ENCODE measurements around the gene TMEM95.
"Not testable (repeated sequence)": the region's sequence is repeated elsewhere in the genome, so short reads cannot be mapped to it uniquely, and the experiment has no call there.

The TMEM95 gene

DNA sequence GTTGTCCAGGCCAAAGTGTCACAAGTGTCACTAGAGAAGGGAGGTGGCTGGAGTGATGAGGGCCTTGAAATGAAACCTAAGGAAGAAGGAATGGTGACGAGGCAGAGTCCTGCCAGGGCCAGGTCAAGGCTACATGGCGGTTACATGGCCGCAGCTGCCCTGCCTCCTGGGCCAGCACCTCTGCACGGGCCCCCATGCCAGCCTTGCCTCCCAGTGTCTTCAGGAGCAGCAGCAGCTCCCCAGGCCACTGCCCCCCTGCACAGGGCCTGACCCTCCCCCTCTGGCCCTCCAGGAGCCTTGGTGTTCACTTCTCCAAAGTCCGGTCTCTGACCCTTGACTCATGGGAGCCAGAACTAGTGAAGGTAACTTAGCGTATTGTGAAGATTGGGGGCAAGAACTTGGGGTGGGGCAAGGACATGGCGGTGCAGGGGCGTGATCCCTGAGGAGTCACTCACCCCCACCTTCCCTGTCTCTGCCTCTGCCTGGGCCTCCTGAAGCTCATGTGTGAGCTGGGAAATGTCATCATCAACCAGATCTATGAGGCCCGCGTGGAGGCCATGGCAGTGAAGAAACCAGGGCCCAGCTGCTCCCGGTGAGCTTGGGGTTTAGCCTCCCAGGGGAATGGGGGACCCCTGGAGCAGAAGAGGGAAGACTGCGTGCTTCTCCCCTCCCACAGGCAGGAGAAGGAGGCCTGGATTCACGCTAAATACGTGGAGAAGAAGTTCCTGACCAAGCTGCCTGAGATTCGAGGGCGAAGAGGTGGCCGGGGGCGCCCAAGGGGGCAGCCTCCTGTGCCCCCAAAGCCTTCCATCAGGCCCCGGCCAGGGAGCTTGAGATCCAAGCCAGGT lies 7.1 kb upstream of the TMEM95 start:
- no peak for DNase-seq

DNA sequence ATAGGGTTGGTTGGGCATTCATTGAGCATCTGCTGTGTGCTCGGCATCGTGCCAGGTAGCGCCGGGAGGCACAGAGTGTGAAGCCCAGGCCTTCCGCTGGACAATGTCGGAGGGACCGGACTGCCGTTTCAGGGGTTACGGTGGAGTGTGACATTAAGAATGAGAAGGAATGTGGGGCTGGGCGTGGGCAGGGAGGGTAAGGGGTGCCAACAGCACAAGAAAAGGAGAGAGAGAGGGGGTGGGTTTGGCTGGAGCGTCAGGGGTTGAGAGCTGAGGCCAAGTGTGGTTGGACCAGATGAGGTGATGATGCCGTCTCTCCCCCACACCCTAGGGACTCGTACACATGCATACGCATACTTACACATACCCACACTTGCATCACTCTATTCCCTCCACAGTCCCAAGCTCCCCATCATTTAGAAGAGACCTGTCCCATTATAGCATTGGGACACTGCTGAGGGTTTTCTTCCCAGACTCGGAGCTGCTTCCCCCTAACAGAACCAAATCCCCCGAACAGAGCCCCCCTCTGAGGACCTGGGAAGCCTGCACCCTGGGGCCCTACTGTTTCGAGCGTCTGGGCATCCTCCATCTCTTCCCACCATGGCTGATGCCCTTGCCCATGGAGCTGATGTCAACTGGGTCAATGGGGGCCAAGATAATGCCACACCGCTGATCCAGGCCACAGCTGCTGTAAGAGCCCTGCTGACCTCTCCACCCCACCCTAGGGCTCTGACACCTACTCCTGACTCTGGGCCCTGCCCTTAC lies 6.3 kb upstream of the TMEM95 start:
- no peak for DNase-seq

DNA sequence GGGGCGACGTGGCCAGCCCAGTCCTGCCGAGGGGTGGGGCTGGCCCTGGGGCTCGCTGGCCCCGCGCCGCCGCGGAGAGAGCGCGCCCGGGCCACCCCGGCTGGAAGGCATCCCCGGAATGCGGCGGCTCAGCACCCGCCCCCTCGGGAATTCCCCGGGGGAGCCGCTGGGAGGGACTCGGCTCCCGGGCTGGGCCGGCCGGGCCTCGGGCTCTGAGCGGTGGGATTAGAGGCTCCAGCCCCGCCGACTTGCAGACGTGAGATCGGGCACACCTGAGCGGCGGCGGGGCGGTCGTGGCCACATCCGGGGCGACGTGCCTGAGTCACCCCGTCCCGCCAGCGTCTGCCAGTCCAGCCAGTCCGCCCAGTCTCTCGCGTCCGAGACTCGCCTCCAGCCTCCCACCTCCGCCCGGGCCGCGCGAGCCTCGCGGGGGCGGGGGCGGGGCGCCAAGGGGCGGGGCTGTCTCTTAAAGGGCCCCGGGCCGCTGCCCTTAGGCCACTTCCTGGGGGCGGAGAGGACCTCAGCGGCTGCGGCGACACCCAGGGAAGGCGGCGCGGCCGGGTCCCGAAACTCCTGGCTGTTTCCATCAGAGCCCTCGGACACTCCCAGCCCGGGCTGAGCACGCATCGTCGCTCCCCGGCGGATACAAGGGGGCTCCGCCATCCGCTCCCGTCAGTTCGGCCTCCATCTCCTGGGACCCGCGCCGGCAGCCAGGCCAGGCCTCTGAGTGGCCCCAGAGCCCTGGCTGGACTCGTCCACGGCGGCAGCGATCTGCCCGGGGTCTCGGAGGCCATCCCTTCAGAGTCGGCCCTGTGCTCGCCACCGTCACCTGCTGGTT lies 3.1 kb upstream of the TMEM95 start, which contains the start of gene KCTD11:
Gene KCTD11, plus strand, starts transcription at position 498 of the 838 bp plus-strand sequence.
- peak; percentile 88 for DNase-seq

DNA sequence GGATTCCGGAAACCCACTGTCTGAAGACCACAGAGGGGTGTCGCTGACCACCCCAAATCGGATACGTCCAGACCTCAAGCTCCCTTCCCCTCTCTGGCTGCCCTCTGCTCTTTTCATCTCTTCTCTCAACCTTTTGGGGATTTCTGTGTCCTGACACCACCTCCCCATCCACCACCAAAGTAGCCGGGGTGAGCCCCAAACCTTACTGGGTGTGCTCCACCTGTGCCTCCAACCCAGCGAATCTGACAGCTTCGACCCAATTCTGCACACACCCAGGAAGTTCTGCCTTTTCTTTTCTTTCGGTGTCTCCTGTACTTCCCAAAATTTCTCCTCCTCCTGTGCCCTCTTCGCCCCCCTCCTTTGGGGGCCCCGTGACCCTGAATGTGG lies 2.5 kb upstream of the TMEM95 start:
- DNase-seq, result no peak

DNA sequence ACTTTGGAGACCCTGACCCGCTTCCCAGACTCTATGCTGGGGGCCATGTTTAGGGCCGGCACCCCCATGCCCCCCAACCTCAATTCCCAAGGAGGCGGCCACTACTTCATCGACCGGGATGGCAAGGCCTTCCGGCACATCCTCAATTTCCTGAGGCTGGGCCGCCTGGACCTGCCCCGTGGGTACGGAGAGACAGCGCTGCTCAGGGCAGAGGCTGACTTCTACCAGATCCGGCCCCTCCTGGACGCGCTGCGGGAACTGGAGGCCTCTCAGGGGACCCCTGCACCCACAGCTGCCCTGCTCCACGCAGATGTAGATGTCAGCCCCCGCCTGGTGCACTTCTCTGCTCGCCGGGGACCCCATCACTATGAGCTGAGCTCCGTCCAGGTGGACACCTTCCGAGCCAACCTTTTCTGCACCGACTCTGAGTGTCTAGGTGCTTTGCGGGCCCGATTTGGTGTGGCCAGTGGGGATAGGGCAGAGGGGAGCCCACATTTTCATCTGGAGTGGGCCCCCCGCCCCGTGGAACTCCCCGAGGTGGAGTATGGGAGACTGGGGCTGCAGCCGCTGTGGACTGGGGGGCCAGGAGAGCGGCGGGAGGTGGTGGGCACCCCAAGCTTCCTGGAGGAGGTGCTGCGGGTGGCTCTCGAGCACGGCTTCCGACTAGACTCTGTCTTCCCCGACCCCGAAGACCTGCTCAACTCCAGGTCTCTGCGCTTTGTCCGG lies 1.9 kb upstream of the TMEM95 start:
- no peak for DNase-seq

DNA sequence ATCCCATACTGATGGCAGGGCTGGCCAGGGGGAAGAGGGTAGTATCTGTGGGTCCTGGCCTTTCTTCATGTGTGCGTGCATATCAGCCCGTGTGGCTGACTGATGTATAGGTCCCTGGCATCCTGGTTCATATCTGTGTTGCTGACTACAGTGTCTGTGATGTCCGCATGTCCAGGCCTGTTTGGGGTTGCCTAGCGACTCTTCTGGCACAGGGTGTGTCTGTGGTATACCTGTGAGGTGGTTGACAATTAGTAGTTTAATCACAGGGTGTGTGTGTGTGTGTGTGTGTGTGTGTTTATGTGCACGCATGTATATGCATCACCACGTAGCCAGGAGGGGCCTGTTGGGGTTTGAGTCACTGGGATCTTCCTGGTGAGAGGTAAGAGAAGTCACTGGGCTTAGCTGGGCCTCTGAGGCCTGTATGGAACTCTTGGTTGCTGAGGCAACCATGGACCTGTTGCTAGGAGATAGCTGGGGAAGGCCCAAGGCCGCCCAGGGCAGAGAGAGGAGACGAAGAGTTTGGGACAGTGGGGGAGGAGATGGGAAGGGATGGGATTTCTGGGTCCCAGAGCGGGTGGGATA lies 603 bp upstream of the TMEM95 start:
- no peak for DNase-seq

DNA sequence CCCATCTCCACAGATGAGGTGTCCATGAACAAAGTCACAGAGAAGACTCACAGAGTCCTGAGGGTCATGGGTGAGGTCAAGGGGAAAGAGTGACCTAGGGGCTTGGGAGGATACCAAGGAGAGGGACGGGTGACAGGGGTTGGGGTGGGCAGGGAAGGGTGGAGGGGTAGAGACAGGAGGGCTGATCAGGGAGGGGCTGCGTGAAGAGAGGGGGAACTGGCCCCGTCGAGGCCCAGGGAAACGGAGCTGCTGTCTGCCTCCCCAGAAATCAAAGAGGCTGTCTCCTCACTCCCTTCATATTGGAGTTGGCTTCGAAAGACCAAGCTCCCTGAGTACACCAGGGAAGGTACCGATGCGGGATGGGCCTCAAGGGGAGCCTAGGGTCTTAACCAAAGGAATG lies 617 bp downstream of the TMEM95 start:
- DNase-seq, result no peak

DNA sequence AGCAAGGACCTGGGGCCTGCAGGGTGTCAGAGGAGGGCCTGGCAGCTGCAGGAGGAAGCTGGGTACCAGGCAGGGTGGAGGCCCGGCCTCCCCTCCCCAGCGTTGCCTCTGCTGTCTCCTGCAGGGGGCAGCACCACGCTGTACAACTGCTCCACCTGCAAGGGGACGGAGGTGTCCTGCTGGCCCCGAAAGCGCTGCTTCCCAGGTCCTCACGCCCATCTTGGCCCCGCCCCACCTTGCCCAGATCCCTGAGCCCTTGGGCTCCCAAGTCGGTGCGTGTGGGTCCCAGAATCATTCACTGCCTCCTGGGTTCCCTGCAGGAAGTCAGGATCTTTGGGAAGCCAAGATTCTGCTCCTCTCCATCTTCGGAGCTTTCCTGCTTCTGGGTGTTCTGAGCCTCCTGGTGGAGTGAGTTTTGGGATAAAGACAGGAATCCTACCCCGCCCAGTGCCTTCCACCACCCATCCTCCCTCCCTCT lies 1.2 kb downstream of the TMEM95 start:
- peak; percentile 89 for DNase-seq

DNA sequence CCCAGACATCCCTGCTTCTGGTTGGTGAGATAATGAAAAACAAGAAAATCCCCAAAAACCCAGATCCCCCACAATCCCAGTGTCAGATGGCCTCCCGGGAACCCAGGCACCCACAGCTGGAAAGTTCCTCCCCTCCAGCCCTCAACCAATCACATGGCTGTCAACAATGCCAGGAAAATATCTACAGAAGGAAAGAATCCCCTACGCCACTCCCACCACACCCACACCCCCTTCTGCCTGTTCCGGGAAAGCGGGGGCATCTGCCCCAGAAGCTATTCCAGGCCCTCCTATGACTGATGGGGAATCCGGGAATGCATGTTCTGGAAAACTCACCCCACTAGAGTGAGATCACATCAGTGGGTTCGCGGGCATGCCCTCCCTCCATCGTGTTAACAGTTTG lies 1.8 kb downstream of the TMEM95 start:
- DNase-seq, result no peak

DNA sequence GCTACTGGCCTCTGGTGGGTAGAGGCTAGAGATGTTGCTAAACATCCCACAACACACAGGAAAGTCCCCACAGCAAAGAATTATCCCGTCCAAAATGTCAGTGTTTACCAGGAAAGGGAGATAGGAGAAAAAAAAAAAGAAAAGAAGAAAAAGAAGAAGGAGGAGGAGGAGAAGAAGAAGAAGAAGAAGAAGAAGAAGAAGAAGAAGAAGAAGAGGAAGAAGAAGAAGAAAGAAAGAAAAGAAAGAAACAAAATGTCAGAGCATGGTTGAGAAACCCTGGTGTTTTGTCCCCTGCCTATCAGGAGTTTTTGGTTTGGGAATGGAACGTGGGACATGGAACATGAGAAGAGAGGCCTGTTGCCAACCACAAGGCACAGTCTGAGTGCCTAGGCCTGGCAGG lies 2.4 kb downstream of the TMEM95 start:
- DNase-seq, result no peak

DNA sequence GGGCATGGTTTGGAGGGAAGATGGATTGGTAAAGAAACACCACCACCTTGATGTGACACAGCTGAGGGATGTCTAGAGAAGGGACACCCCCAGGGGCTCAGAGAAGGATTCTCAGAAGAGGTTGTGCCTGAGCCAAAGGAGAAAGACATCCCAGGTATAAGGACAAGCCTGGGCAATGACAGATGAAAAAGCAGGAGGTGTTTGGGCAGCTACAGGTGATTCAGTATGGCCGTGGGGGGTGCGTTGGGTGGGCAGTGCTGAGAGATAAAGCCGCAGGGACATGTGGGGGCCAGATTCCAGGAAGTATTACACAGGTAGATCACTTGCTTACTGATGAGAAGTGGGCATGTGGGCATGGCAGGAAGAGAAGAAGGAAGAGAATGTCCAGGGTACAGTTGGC lies 7.0 kb downstream of the TMEM95 start:
- DNase-seq, result no peak

DNA sequence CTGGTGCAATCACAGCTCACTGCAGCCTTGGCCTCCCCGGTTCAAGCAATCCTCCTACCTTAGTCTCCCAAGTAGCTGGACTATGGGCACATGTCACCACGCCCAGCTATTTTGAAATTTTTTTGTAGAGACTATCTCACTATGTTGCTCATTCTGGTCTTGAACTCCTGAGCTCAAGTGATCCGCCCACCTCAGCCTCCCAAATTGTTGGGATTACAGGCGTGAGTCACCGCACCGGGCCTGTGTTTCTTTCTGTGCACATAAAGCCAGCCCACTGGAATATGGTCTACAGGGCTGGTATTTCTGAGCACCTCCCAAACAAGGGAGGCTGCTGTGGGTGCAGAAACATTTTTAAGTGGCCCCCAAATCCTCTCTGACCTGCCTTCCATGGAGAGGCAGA lies 8.4 kb downstream of the TMEM95 start:
- no peak for DNase-seq

DNA sequence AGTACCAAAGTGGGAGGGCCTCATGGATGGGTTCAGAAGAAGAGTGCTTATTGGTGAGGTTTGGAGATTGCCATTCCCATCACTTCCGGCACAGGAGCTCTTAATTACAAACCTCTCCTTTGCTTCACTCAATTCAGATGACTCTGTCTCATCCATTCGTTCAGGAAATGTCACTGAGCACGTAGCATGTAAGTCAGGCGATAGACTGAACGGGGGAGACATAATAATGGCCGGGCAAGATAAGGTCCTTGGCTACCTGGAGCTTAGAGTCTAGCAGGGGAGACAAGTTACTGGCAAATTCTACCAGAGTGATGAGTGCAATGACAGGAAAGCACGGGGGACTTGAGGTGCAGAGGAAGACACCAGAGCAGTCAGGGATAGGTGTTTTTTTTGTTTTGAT lies 11.0 kb downstream of the TMEM95 start:
- not testable (repeated sequence) for DNase-seq

DNA sequence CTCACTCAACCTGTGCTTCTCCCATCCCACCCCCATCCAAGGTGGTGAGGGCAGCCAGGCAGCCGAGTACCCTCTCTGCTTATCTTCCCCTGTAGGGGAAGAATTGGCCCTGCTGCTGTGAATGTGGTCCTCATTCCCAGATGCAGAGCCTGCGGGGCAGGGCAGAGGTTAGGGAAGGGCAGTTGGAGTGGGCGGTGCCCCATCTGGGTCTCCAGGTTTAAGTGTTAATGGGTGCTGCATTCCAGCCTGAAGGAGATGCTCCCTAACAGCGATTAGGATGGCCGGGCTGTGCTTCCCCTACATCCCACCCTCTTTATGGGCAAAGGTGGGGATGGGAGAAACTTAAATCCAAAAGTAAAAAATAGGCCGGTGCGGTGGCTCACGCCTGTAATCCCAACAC lies 12.1 kb downstream of the TMEM95 start:
- no peak for DNase-seq

DNA sequence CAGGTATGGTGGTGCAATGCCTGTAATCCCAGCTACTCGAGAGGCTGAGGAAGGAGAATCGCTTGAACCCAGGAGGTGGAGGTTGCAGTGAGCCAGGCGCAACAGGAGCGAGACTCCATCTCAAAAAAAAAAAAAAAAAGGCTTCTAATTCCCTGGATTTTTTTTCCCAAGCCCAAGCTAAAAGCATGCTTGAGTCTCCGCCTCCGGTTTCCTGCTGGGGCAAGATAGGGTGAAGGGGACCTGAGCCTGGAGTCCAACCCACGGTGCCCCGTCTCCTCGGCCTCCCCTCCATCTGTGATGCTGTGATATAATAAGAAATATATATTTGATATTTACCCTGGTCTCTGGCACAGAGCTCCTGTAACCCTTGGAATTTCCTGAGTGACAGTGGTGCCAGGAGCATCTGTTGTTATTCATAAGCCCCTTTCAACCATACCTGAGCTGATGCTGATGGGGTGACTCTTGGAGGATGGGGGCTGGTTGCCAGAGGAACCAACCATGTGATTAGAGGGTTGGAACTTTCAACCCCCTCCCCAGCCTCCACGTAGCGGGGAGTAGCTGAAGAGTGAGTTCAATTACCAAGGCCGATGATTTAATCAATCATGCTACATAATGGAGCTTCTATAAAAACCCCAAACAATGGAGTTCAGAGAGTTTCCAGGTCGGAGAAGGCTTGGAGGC lies 13.1 kb downstream of the TMEM95 start:
- DNase-seq, result no peak

DNA sequence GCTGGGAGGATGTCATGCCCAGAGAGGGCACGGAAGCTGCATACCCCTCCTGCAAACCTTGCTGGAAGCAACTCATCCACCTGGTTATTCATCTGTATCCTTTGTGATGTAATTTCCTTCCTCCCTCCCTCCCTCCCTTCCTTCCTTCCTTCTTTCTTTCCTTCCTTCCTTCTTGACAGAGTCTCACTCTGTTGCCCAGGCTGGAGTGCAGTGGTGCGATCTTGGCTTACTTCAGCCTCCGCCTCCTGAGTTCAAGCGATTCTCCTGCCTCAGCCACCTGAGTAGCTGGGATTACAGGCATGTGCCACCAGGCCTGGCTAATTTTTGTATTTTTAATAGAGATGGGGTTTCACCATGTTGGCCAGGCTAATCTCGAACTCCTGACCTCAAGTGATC lies 13.6 kb downstream of the TMEM95 start:
- DNase-seq, result not testable (repeated sequence)

DNA sequence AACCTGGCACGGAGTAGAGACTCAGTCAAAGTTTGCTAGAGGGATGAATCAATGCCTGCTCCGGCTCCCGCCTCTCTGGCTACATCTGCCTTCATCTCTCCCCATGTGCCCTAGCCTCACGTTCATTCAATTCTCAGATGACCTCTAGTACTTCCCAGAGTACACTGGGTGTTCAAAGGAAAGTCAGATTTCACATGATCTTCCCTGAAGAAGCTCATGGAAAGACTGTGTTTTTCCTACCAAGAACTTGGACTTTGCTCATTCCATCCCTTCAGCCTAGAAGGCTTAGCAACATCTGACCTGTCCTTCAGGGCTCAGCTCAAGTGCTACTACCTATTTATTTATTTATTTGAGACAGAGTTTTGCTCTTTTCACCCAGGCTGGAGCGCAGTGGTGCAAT lies 14.9 kb downstream of the TMEM95 start:
- DNase-seq, result no peak

DNA sequence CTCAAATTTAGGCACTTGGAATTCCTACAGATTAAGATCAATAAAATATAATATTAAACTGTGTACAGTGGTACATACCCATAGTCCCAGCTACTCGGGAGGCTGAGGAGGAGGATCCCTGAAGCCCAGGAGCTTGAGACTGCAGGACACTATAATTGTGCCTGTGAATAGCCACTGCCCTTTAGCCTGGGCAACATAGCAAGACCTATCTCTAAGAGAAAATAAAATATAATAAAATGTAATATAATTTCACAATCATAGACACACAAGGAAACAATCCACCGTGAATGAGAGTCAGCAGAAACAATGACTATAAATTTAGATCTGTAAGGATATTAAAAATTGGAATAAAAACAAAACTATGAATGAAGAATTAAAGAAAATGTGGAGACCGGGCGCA lies 15.9 kb downstream of the TMEM95 start:
- no peak for DNase-seq

DNA sequence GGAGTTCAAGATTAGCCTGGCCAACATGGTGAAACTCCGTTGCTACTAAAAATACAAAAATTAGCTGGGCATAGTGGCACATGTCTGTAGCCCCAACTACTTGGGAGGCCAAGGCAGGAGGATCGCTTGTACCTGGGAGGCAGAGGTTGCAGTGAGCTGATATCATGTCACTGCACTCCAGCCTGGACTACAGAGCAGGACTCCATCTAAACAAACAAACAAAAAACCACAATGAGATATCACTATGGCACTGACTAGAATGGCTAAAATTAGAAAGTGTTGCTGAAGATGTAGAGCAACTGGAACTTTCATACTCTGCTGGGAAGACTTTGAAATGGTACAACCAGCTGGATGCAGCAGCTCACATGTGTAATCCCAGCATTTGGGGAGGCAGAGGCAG lies 19.4 kb downstream of the TMEM95 start:
- no peak for DNase-seq

DNA sequence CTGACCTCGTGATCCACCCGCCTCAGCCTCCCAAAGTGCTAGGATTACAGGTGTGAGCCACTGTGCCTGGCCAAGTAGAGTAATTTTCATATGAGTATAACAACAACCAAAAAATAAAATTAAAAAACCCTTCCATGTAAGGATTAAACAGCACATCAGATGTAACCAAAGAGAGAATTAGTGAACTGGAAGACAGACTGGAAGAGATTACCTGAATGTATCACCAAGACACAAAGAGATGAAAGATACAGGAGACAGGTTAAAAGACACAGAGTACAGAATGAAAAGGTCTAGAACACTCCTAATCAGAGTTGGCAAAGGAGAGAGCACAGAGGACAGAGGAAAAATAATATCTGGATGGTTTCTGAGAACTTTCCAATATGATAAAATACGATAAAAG lies 24.2 kb downstream of the TMEM95 start:
- no peak for DNase-seq

DNA sequence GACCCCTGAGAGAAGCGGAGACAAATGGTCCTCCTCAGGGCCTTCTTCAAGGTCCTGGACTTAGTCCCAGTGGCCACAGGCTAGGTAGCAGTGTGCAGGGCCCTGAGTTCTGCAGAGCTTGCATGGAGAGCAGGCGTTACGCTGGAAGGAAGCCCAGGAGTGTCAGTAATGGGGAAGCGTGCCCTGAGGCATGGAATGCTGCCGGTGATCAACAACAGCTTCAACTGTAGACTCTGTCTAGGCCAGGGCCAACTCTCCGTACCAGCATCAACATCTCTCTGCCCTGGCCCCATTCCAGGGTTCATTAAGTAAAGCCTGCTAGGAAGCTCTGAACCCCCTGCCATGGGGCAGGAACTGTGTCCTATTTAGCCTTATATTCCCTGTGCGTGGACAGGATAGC lies 25.4 kb downstream of the TMEM95 start:
- DNase-seq, result no peak

All from activated CD4-positive, CD25-positive, alpha-beta regulatory T cell treated with anti-CD3 and anti-CD28 coated beads, Interleukin-2, amount 50 U/mL, for 72 hours (primary cell).